Measurements from ENCODE around the gene SLC26A9.
A peak's percentile ranks its signal among the peaks of the same experiment; 100 is the strongest.

Gene SLC26A9, protein sequence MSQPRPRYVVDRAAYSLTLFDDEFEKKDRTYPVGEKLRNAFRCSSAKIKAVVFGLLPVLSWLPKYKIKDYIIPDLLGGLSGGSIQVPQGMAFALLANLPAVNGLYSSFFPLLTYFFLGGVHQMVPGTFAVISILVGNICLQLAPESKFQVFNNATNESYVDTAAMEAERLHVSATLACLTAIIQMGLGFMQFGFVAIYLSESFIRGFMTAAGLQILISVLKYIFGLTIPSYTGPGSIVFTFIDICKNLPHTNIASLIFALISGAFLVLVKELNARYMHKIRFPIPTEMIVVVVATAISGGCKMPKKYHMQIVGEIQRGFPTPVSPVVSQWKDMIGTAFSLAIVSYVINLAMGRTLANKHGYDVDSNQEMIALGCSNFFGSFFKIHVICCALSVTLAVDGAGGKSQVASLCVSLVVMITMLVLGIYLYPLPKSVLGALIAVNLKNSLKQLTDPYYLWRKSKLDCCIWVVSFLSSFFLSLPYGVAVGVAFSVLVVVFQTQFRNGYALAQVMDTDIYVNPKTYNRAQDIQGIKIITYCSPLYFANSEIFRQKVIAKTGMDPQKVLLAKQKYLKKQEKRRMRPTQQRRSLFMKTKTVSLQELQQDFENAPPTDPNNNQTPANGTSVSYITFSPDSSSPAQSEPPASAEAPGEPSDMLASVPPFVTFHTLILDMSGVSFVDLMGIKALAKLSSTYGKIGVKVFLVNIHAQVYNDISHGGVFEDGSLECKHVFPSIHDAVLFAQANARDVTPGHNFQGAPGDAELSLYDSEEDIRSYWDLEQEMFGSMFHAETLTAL

DNA sequence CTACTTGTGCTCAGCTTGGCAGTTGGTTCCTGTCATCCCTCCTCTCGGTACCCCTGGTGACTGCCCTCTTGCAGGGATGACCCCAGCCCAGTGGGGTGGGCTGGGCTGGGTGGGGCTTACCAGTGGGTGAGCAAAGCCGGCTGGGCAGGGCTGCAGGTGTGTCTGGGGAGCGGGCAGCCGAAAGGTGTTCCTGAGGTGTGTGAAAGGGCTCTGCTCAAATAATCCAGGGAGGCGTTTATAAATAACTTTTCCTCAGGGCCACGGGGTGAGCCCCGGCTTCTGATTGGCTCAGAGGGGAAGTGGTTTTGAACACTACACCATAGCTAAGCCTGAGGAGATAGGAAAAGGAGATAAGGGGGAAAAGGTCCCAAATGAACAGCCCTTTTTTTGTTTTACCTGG, at the start of gene SLC26A9:
TSS of gene SLC26A9 (minus strand) at position 212 of the 400 bp plus-strand sequence. CDS start 7,636 bp downstream, outside the sequence.
- no peak for DNase-seq

DNA sequence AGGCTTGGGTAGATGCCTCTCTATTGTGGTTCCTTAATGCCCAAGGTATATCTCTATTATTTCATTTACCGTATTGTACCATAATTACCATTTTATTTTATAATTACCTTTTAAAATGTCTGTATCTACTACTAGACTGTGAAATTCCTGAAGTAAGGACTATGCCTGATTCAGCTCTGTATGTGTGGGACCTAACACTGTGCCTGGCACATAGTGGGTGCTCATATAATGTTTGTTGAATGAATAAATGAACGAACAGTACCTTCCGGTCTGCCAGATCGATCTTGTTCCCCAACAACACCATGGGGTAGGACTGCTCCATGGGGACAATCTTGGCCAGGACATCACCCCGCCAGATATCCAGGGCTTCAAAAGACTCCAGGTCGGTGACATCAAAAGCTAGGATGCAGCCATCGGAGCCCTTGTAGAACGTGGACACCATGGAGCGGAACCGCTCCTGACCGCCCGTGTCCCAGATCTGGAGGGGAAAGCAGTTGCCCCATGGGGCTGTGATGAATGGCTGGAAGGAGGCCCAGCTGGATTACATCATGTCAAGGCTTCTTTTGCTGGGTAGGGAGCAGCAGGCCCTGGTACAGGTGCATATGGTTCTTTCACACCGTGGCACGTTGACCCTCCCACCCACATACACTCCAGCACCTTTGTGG, 49.1 kb upstream of the SLC26A9 start:
- no peak for DNase-seq

DNA sequence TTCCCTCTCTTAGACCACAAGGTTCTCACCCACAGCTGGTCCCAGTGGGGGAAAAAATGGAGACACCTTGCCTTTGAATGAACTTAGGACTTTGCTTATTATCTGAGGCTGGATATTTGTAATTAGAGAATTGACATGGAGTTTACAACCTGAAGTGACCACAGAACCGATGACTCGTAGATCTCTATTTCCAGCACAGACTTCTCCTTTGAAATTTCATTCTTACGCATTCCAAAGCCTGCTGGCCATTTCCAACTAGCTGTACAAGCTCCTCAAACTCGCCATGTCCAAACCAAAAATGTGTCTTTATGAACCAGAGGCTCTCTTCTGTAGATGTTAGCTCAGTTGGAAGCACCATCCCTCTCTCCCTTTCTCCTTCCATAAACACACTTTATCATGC, 48.0 kb upstream of the SLC26A9 start:
- DNase-seq = no peak

DNA sequence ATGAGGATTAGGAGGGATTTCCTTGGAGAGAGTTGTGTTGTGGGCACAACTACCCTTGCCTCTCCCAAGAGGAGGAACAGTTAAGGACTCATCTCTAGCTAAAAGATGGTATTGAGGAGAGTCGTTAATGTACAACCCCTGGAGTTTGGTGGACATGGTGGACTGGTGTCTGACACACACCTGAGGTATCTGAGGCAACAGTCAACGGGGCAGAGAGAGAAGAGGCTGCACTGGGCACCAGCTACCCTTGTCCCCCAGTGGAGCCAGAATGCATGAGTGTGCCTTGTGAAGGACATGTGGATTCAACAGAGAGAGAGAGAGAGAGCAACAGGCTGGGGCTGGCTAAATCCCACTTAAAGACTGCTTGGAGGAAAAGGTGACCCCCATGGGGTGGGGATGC, 47.0 kb upstream of the SLC26A9 start:
- DNase-seq = no peak

DNA sequence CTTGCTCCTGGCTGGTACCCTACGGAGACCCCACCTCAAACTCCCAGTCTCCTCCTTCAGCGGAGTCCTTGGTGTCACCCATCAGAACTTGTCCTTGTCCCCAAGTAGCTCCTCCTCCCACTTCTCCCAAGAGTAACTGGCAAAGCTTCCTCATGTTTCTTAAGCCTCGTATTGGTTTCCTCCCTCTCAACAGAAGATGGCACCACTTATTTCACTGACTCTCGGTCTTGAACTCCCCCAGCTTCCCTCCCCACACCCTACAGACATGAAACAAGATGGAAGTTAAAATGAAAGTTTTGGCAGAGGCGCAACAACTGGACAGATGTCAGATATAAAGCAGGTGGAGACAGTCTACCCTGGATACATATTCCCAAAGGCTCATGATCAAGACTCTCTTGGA, 46.5 kb upstream of the SLC26A9 start:
- no peak for DNase-seq

DNA sequence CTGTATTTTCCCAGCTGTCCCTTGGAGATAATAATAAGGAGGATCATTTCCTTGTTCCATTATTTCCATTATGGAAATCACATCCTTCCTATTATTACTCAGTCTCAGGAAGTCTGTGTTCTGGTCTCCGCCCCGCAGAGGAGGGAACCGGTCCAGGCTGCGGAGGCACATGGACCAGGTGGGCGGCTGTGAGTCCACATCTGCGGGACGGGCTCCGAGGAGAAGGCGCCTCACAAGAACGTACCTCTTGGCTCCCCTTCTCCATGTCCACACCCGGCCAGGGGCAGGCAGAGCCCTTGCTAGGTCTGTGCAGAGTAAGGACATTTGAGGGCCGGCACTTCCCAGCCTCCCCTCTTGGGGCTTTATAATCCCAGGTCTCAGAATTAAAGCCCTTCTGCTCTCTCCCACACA, 45.3 kb upstream of the SLC26A9 start:
- no peak for DNase-seq

DNA sequence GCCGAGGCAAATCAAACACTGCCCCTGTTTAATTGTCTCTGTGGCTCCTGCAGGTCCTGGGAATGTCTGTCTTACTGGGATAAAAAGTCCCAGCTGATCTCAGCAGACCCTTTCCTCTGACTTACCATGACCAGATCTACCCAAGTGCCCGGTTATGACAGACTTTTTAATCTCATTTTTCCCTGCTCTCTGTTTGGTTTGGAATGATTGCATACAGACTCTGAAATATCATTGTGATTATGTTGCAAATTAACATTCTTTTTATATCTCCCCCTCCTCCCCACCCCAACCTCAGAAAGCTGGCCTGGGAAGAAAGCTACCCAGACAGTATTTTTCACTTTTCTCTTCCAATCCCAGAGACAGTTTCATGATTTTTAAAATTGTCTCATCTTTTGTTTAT, 43.6 kb upstream of the SLC26A9 start:
- DNase-seq = no peak

DNA sequence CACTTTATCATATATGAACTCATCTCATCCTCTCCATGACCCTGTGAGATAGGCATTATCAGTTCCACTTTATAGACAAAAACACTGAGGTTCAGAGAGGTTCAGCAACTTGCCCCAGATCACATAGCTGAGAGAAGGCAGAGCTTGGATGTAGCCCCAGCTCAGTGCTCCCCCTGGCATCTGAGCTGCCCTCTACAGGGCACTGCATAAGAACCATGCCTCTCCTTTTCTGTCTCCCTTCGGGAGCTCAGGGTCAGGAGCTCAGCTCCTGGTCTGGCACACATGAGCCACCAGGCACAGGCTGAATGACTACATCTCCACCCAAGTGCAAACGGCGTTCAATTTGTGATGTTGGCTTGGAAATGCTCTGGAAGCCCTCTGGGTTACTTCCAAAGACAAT, 43.0 kb upstream of the SLC26A9 start:
- DNase-seq = no peak

DNA sequence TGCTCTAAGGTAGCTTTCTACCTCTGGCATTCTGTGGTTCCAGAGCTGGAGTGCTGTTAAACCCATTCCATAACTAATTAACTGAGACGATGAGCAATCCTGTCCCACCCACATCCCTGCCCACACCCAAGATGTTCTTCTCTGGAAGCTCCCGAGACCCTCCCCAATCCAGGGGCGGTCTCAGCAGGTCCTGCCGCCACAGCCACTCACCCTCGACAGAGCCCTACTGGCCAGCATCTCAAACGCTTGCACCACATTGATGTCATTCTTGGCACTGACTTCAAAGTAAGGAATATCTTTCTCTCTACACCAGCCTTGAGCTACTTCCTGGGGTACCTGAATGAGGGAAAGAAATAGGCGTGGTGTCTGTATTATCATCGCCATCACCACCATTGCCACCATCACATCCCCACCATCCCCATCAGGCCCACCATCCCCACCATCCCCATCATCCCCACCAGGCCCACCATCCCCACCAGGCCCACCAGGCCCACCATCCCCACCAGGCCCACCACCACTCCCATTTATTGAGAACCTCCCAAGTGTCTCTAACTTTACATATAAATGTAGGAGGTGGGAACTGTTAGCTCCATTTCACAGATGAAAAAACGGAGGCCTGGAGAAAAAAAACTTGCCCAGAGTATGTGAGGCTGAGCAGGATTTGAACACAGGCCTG, 42.2 kb upstream of the SLC26A9 start:
- DNase-seq = no peak

DNA sequence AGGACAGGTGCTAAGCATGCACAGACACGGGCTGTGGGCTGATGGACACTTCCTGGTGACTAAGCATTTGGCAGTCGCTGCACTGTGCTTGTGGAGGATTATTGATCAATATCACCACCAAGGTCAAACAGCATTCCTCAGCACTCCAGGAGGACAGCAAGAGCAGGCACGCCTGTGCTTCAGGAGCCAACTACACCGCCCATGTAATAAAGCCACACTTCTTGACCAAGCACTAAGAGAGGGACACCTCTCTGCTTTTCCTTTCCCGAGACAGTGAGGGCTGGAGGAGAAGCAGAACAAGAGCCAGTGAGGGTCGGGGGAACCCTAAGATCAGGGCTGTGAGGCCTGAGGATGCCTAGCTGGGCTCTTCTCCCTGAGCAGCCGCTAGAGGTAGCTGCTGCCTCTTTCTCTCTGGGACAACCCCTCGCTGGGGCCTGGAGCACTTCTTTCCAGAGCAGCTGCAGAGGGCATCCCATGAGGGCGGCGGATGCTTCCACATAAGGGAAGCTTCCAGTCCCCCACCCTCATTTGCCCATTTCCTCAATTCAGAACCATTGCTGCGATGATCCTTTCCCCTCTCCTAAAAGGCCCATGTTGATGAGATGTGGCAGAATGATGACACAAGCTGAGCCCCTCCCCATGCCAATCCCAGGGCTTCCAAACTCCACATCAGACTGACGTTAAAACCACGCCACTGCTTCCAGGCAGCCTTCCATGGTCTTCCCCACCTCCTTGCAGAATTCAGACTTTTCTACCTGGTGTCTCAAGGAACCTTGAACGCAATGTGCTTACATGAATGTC, 40.9 kb upstream of the SLC26A9 start:
- DNase-seq = peak; percentile 48

DNA sequence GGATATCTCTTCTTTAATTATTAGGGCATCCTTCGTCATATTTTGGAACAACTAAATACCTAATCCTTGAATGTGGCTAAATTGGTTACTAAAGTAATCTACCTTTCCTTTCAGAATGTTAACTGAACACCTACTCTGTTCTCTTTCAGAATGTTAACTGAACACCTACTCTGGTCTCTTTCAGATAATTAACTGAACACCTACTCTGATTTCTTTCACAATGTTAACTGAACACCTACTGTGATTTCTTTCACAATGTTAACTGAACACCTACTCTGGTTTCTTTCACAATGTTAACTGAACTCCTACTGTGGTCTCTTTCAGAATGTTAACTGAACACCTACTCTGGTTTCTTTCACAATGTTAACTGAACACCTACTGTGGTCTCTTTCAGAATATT, 38.0 kb upstream of the SLC26A9 start:
- DNase-seq = no peak

DNA sequence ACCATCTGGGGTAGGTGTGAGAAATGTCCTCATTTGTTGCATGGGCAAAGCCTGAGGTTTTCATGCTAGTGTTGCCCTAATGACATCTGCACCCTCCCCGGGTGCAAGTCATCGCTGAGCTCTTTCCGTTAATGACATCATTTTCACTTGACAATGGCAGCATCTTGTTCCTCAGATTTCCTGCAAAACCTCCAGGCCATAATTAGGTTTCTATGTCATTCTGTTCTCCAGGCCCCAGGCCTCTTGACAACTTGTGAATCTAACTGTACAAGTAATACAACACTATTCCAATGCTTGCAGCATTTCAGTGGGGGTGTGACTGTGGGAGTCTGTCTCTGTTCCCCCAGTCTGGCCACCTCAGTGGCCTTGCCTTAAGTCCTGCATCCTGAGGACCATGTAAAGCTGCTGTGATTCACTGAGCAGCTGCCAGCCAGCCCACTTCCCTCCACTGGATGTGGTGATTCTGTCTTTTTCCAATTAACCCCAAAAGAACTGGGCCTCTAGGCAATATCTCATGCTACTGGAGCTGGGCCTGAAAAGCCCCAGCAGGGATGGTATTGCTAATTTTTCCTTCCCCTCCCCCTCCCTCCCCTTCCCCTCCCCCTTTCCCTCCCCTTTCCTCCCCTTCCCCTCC, 37.1 kb upstream of the SLC26A9 start:
- no peak for DNase-seq

DNA sequence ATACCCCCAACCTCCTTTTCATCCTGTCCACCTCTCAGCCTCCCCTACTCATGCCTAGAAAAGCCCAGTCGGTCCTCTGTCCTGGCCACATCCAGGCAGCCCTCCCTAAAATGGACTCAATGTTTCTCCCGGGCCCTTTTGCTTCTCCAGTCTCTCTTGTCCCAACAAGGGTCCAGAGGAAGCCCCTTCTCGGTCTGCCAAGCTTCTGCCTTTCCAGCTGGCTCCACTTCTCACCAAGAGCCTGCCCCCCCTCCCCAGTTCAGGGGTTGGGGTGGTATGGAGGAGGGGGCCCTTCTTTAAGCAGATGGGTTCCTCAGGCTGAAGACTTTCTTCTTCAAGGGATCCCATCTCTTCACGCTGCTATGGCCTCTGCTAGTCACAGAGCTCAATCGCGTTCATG, 36.0 kb upstream of the SLC26A9 start:
- DNase-seq = no peak

DNA sequence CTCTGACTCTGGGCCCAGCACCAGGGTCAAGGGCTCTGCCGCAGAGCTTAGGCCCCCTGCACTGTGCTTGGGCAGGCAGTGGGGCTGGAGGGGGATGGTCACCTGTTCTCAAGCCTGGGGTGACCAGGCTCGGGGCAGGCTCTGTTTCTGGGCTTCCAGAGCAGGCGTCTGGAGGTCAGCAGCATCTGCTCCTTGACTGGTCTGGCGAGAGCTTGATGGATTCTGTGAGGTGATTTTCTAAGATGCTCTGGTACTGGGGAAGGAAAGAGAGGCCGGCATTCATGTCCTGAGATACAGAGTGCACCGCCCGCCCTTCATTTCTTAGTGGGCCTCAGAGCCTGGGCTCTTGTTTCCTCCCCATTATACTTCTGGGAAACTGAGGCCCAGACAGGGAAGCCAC, 35.4 kb upstream of the SLC26A9 start:
- DNase-seq = no peak

DNA sequence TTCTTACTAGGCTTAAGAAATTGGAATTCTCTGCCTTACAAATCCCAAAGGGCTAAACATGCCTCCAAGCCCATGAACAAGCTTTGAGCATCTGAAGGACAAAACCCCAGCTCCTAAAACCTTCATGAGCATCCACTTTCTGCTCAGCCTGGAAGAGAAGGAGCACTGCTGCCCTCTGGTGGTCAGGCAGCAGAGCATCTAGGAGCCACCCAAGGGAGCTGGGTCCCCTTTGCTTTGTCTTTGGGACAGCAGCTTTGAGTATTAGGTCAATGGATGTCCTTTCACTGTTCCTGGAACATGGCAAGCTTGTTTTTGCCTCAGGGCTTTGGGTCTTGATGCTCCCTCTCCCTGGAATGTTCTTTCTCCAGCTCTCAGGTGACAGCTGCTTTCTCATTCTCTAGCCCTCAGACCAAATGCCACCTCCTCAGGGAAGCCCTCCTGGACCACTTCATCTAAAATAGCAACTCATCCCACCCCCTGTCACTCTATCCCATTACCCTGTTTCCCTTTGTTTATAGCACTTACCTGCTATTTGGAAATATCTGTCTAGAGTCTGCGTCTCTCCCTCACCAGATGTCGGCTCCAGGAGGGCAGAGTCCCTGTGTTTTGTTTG, 34.3 kb upstream of the SLC26A9 start:
- peak; percentile 80 for DNase-seq

DNA sequence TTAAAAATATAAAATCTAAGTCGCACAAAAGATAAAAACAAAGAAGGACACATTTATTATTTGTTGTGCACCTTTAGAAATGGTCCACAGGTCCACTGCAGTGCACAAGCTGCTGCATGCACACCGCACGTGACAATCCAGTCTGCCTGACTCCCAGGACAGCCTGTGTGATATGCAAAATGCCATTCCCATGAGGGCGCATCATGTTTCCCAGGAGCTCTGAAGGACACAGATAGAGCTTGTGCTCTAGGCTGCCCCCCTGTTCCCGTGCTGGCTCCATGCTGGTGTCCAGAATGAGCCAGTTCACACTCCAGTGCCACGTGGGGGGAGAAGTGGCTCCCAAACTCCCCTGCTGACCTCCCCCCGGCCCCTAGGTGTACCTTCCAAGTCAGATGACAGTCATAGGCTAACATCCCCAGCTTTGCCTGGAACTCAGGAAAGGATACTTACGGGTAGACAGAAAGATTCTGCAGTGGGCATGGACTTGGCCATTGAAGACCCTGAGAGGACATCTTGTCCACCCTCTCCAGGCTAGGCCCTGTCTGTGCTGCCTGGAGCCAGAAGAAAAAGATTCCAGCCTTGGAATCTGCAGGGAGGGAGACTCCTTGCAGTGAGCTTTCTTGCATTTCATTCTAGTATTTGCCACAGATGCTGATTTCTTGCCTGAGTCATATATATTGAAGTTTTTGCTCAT, 33.6 kb upstream of the SLC26A9 start:
- DNase-seq = no peak

DNA sequence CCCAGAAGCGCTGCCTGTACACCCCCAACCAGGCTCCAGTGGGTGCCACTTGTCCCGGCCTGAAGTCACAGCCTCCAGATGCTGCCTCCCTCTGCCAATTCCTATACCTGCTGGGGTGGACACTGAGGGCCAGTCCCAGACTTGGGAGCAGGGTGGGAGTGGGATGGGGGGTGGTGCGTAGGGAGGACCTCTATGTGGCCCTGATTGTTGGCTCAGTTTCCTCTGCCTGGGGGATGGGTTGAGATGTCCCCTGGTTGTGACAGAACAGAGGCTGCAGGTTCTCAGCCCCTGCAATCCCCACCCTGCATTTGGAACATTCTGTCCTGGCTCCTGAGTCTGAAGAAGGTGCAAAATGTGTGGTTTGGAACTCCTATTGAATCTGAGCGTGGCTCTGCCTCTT, 32.8 kb upstream of the SLC26A9 start:
- no peak for DNase-seq

DNA sequence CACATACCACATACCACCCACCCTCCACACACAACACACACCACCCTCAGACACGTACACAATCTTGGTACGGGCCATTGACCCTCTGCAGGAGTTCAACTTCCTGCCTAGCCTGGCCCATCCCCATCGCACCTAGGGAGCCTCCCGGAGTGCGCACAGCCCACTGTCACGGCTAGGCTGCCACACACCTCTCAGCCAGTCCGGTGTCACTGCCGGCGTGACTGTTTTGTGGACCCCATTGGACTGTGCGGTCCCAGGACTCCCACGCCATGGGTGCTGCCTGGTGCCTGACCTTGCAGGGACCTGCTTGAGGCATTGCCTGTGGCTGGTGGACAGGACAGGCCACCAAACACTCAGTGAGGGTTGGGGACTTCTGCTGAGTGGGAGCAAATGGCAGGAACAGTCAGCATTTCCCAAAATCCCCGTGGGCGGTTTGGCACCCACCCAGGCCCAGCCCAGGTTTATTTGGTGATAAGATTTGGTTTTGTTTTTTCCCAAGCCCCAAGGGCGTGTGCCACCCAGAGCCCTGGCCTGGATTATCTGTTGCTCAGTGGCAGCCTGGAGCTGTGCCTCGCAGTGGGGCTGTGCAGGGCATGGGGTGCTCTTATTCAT, 32.2 kb upstream of the SLC26A9 start:
- no peak for DNase-seq

DNA sequence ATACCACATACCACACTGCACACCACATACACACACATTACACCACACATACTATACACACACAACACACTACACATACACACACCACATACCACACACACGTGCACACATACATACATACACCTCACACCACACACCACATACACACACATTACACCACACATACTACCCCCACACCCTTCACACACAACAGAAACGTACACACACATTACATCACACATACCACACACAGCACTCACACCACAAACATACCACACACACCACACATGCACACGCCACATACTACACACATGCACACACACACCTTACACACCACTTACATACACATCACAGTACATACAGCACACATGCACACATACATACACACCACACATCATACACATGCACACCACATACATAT, 31.5 kb upstream of the SLC26A9 start:
- DNase-seq = no peak

Data from NCI-H146 (cell line).